DOHH2 (cell line): Measurements from ENCODE around the gene POLR3C.

Experiments used
- H3F3A ChIP-seq: fragments of 200-600 bp; sonication (generic), shearing (Covaris generic); 2 replicates; pipeline ENCODE4 v1.6.0; 2016; ENCODE audit warnings: antibody characterized with exemption, mild to moderate bottlenecking; ENCODE audit not compliant: control insufficient read depth, insufficient read depth
- H3K27ac ChIP-seq: fragments of 200-600 bp; sonication (generic); 2 replicates; pipeline ENCODE4 v1.5.1; 2014; ENCODE audit warnings: low read depth, mild to moderate bottlenecking, low read length, moderate library complexity
- H3K27me3 ChIP-seq: fragments of 200-600 bp; sonication (generic); 2 replicates; pipeline ENCODE4 v1.6.1; 2014; ENCODE audit warnings: mild to moderate bottlenecking, low read length, mixed read lengths; ENCODE audit not compliant: control insufficient read depth
- H3K36me3 ChIP-seq: fragments of 200-600 bp; sonication (generic); 2 replicates; pipeline ENCODE4 v1.6.1; 2014; ENCODE audit warnings: mild to moderate bottlenecking, low read length, moderate library complexity, mixed read lengths; ENCODE audit not compliant: control insufficient read depth
- H3K4me1 ChIP-seq: fragments of 200-600 bp; sonication (generic); 2 replicates; pipeline ENCODE4 v1.6.1; 2014; ENCODE audit warnings: mild to moderate bottlenecking, low read length, mixed read lengths; ENCODE audit not compliant: control insufficient read depth
- H3K4me2 ChIP-seq: fragments of 200-600 bp; sonication (generic); 2 replicates; pipeline ENCODE4 v1.6.0; 2014; ENCODE audit warnings: mild to moderate bottlenecking, low read length, moderate library complexity
- H3K4me3 ChIP-seq: fragments of 200-600 bp; sonication (generic); 2 replicates; pipeline ENCODE4 v1.5.1; 2014; ENCODE audit warnings: mild to moderate bottlenecking, low read length, mixed read lengths
- H3K79me2 ChIP-seq: fragments of 200-600 bp; sonication (generic); 2 replicates; pipeline ENCODE4 v1.6.1; 2014; ENCODE audit warnings: mild to moderate bottlenecking, low read length, mixed read lengths; ENCODE audit not compliant: control insufficient read depth
- H3K9me2 ChIP-seq: fragments of 200-600 bp; sonication (generic); replicated peaks from 2 replicates; pipeline ENCODE4 v1.6.1; 2014; ENCODE audit warnings: mild to moderate bottlenecking, low read length, mixed read lengths; ENCODE audit not compliant: control insufficient read depth
- H3K9me3 ChIP-seq: fragments of 200-600 bp; sonication (generic); 2 replicates; pipeline ENCODE4 v1.6.1; 2014; ENCODE audit warnings: antibody characterized with exemption, low read length, mixed read lengths; ENCODE audit not compliant: control insufficient read depth, insufficient read depth
- H4K20me1 ChIP-seq: fragments of 200-600 bp; sonication (generic); 2 replicates; pipeline ENCODE4 v1.6.0; 2014; ENCODE audit warnings: low read depth, mild to moderate bottlenecking, antibody characterized with exemption, low read length, moderate library complexity; ENCODE audit not compliant: control insufficient read depth, insufficient read depth
- CTCF ChIP-seq: fragments of 200-600 bp; sonication (generic); IDR thresholded peaks from one replicate; pipeline ENCODE4 v1.5.1; 2014; ENCODE audit warnings: antibody characterized with exemption, mild to moderate bottlenecking, low read depth, low read length; ENCODE audit not compliant: poor library complexity, severe bottlenecking
- EZH2phosphoT487 ChIP-seq: fragments of 200-600 bp; sonication (generic); IDR thresholded peaks from 2 replicates; pipeline ENCODE4 v1.6.1; 2017; ENCODE audit warnings: borderline replicate concordance, mild to moderate bottlenecking, antibody characterized with exemption, low read length, moderate library complexity, mixed read lengths

The POLR3C gene

GRCh38 chr1:145823565-145824498, at the start of gene POLR3C, which contains the start of gene RNF115:
TSS of gene POLR3C (plus strand) at chr1:145824200. CDS start at chr1:145825777, 1,577 bp downstream.
TSS of gene RNF115 (minus strand) at chr1:145824095. CDS start at chr1:145823873, 222 bp downstream.
- Histone ChIP-seq H3K4me2 (peak within 1 kb of the TSS; percentile 80), H3K9me2 (no peaks in the 10 kb centered on the region), H3K79me2 (peaks cover 50% of the 10 kb centered on the region), H3K36me3 (peaks cover 35% of the 10 kb centered on the region), H3K9me3 (no peaks in the 10 kb centered on the region), H3K27me3 (no peaks in the 10 kb centered on the region), H3K4me3 (peak within 1 kb of the TSS; percentile 77), H3K4me1 (peaks cover 31% of the 10 kb centered on the region), H3F3A (no peaks in the 10 kb centered on the region), H4K20me1 (peaks cover 7% of the 10 kb centered on the region; the same call in 1 of the 2 replicates), H3K27ac (peak within 1 kb of the TSS; percentile 62)
- TF ChIP-seq EZH2phosphoT487 (no peak), CTCF (no peak)

GRCh38 chr1:145777357-145778145, 46.4 kb upstream of the POLR3C start:
- TF ChIP-seq CTCF (no peak), EZH2phosphoT487 (no peak)
- Histone ChIP-seq H4K20me1 (no peaks in the 10 kb centered on the region), H3K9me2 (no peaks in the 10 kb centered on the region), H3K4me3 (no peak overlapping the region), H3K27me3 (no peaks in the 10 kb centered on the region), H3K4me1 (no peaks in the 10 kb centered on the region), H3K36me3 (peaks cover 4% of the 10 kb centered on the region; the same call in 1 of the 2 replicates), H3K79me2 (no peaks in the 10 kb centered on the region), H3K4me2 (no peak overlapping the region), H3K9me3 (no peaks in the 10 kb centered on the region), H3K27ac (no peak overlapping the region), H3F3A (no peaks in the 10 kb centered on the region)

- no peaks in the 10 kb centered on the region for H3K4me1 ChIP-seq
- no peaks in the 10 kb centered on the region for H3K79me2 ChIP-seq
- no peak overlapping the region for H3K4me2 ChIP-seq
- H3F3A ChIP-seq: no peaks in the 10 kb centered on the region
- no peaks in the 10 kb centered on the region for H3K9me2 ChIP-seq
- no peaks in the 10 kb centered on the region for H4K20me1 ChIP-seq
- 0 out of 2 replicates have a peak, but pooled peaks cover 4% of the 10 kb centered on the region for H3K36me3 ChIP-seq
- no peak overlapping the region for H3K27ac ChIP-seq
- TF ChIP-seq CTCF: no peak
- TF ChIP-seq EZH2phosphoT487: no peak
- H3K9me3 ChIP-seq: no peaks in the 10 kb centered on the region
- H3K27me3 ChIP-seq: no peaks in the 10 kb centered on the region
- H3K4me3 ChIP-seq: no peak overlapping the region
Observed at GRCh38 chr1:145778146-145778540, 45.9 kb upstream of the POLR3C start.
